PC-9 (cell line): ENCODE results near the gene CHST1. TPM values are rescaled to one million over a fixed set of nuclear protein-coding genes. Genes with fewer than 3 reads are reported as not detected.

Experiments used
- BruUV-seq: library from RNA; stranded (reverse); fragments of 400-500 nt; replicated peaks from 2 replicates; lab custom pipeline; 2021; lab: Mats Ljungman, UMichigan
- CTCF ChIA-PET: fragments of 300-600 bp; sonication (Branson Sonifier 250); formaldehyde crosslinking; loops from one replicate; lab custom pipeline; 2022; ENCODE audit warnings: antibody characterized with exemption; lab: Charles Lee
- POLR2A ChIA-PET: fragments of 300-600 bp; sonication (Branson Sonifier 250); formaldehyde crosslinking; loops from one replicate; lab custom pipeline; 2022; ENCODE audit warnings: antibody characterized with exemption; ENCODE audit not compliant: unreplicated experiment; lab: Charles Lee
- DNase-seq, 2 experiments: peaks; one replicate each; pipeline versions ENCODE4 v3.0.0 to v3.0.0-alpha.2; 2015 to 2022; ENCODE audit warnings: mixed read lengths in 1 of 2
- H2AFZ ChIP-seq: fragments of 200-600 bp; sonication (generic); 2 replicates; pipeline ENCODE4 v1.8.1; 2017; ENCODE audit warnings: antibody characterized with exemption
- H3F3A ChIP-seq: fragments of 200-600 bp; sonication (generic); 2 replicates; pipeline ENCODE4 v1.8.1; 2017; ENCODE audit warnings: antibody characterized with exemption, mild to moderate bottlenecking, low read depth; ENCODE audit not compliant: insufficient read depth
- H3K27ac ChIP-seq: fragments of 200-600 bp; sonication (generic); 2 replicates; pipeline ENCODE4 v1.6.1; 2016; ENCODE audit warnings: mixed run types
- H3K27me3 ChIP-seq: fragments of 200-600 bp; sonication (generic); 2 replicates; pipeline ENCODE4 v1.6.1; 2016; ENCODE audit warnings: low read depth, mixed run types; ENCODE audit not compliant: insufficient read depth
- H3K36me3 ChIP-seq: fragments of 200-600 bp; sonication (generic); 2 replicates; pipeline ENCODE4 v1.6.1; 2016; ENCODE audit warnings: low read depth, mixed run types
- H3K4me1 ChIP-seq: fragments of 200-600 bp; sonication (generic); replicated peaks from 2 replicates; pipeline ENCODE4 v1.6.1; 2016; ENCODE audit warnings: mixed run types; ENCODE audit not compliant: insufficient read depth
- H3K4me2 ChIP-seq: fragments of 200-600 bp; sonication (generic); 2 replicates; pipeline ENCODE4 v1.6.1; 2017; ENCODE audit warnings: mixed run types
- H3K4me3 ChIP-seq: fragments of 200-600 bp; sonication (generic); 2 replicates; pipeline ENCODE4 v1.6.1; 2016; ENCODE audit warnings: mixed run types
- H3K79me2 ChIP-seq: fragments of 200-600 bp; sonication (generic); 2 replicates; pipeline ENCODE4 v1.6.1; 2017; ENCODE audit warnings: low read depth, mixed run types
- H3K9me2 ChIP-seq: fragments of 200-600 bp; sonication (generic); 2 replicates; pipeline ENCODE4 v1.8.1; 2017; ENCODE audit warnings: mild to moderate bottlenecking; ENCODE audit not compliant: insufficient read depth
- H3K9me3 ChIP-seq: fragments of 200-600 bp; sonication (generic); 2 replicates; pipeline ENCODE4 v1.8.1; 2016; ENCODE audit warnings: low read depth; ENCODE audit not compliant: insufficient read depth
- H4K20me1 ChIP-seq: fragments of 200-600 bp; sonication (generic); 2 replicates; pipeline ENCODE4 v1.8.1; 2017; ENCODE audit not compliant: insufficient read depth
- CTCF ChIP-seq: fragments of 200-600 bp; sonication (generic); conservative IDR thresholded peaks from 2 replicates; pipeline ENCODE4 v1.6.1; 2017; ENCODE audit warnings: mixed run types, antibody characterized with exemption, mild to moderate bottlenecking, moderate library complexity
- EZH2 ChIP-seq: fragments of 200-600 bp; sonication (generic); IDR thresholded peaks from 2 replicates; pipeline ENCODE4 v1.8.0; 2017; ENCODE audit warnings: antibody characterized with exemption, low read depth
- intact Hi-C: fragments of 100-400 bp; cut with micrococcal nuclease; formaldehyde crosslinking; loops from one replicate; pipeline ENCODE4 v1.10.0; 2022; ENCODE audit not compliant: unreplicated experiment
- total RNA-seq: library from RNA; stranded (reverse); gene quantifications from 2 replicates; pipeline ENCODE4 v1.2.3, GENCODE V29; 2021

Gene CHST1
- total RNA-seq, 1 experiment from 2014 or later: not detected

GRCh38 chr11:45688472-45689033 is 23.1 kb upstream of the CHST1 start:
- DNase-seq: no peak
- intact Hi-C loops: no loop called here
- H3K9me2 ChIP-seq: 0 out of 2 replicates have a peak, but pooled peaks cover 5% of the 10 kb centered on the region
- no peaks in the 10 kb centered on the region for H3K79me2 ChIP-seq
- no peaks in the 10 kb centered on the region for H3K4me1 ChIP-seq
- no peak overlapping the region for H3K27ac ChIP-seq
- no peak overlapping the region for H3K4me2 ChIP-seq
- H3K36me3 ChIP-seq: no peaks in the 10 kb centered on the region
- H3K9me3 ChIP-seq: no peaks in the 10 kb centered on the region
- no peaks in the 10 kb centered on the region for H3F3A ChIP-seq
- no peak for TF ChIP-seq EZH2
- no peak for TF ChIP-seq CTCF
- BruUV-seq: no TSS peak
- peaks cover 94% of the 10 kb centered on the region for H3K27me3 ChIP-seq
- H4K20me1 ChIP-seq: no peaks in the 10 kb centered on the region; the same call in 1 of the 2 replicates
- ChIA-PET CTCF (no interaction called here), POLR2A (no interaction called here)
- no peak overlapping the region for H3K4me3 ChIP-seq
- no peak overlapping the region for H2AFZ ChIP-seq

- no TSS peak for BruUV-seq
- no peaks in the 10 kb centered on the region for H3K79me2 ChIP-seq
- 0 out of 2 replicates have a peak, but pooled peaks cover 5% of the 10 kb centered on the region for H3K9me2 ChIP-seq
- no peak for DNase-seq
- no peak for TF ChIP-seq CTCF
- TF ChIP-seq EZH2: no peak
- ChIA-PET CTCF (no interaction called here), POLR2A (no interaction called here)
- H3K27ac ChIP-seq: no peak overlapping the region
- H3K4me1 ChIP-seq: no peaks in the 10 kb centered on the region
- no peaks in the 10 kb centered on the region for H3F3A ChIP-seq
- H3K4me3 ChIP-seq: no peak overlapping the region
- no peaks in the 10 kb centered on the region; the same call in 1 of the 2 replicates for H4K20me1 ChIP-seq
- intact Hi-C loops: no loop called here
- H3K27me3 ChIP-seq: peaks cover 94% of the 10 kb centered on the region
- no peak overlapping the region for H3K4me2 ChIP-seq
- no peak overlapping the region for H2AFZ ChIP-seq
- H3K36me3 ChIP-seq: no peaks in the 10 kb centered on the region
- no peaks in the 10 kb centered on the region for H3K9me3 ChIP-seq
Measured at GRCh38 chr11:45687836-45688235, 22.4 kb upstream of the CHST1 start.

- CTCF ChIA-PET: no interaction called here
Measured at GRCh38 chr11:45685964-45686537, 20.6 kb upstream of the CHST1 start.

More at GRCh38 chr11:45685964-45686537, 20.6 kb upstream of the CHST1 start:
- TF ChIP-seq CTCF: no peak
- TF ChIP-seq EZH2: no peak
- Histone ChIP-seq H2AFZ (no peak overlapping the region), H3K79me2 (no peaks in the 10 kb centered on the region), H3K4me3 (no peak overlapping the region), H3K4me2 (no peak overlapping the region), H3F3A (no peaks in the 10 kb centered on the region), H3K9me3 (no peaks in the 10 kb centered on the region), H4K20me1 (no peaks in the 10 kb centered on the region; the same call in 1 of the 2 replicates), H3K27ac (no peak overlapping the region), H3K36me3 (no peaks in the 10 kb centered on the region), H3K9me2 (no peaks in the 10 kb centered on the region), H3K4me1 (no peaks in the 10 kb centered on the region), H3K27me3 (peaks cover 93% of the 10 kb centered on the region)
- DNase-seq: no peak
- intact Hi-C loops: no loop called here
- no TSS peak for BruUV-seq
- POLR2A ChIA-PET: no interaction called here
